ENCODE results near the gene PPIG. TPM values are rescaled to one million over a fixed set of nuclear protein-coding genes. Genes with fewer than 3 reads are reported as not detected.
"Not testable (repeated sequence)": the region's sequence is repeated elsewhere in the genome, so short reads cannot be mapped to it uniquely, and the experiment has no call there.

The PPIG gene
- total RNA-seq, 1 experiment from 2014 or later: 66.2 TPM

DNA sequence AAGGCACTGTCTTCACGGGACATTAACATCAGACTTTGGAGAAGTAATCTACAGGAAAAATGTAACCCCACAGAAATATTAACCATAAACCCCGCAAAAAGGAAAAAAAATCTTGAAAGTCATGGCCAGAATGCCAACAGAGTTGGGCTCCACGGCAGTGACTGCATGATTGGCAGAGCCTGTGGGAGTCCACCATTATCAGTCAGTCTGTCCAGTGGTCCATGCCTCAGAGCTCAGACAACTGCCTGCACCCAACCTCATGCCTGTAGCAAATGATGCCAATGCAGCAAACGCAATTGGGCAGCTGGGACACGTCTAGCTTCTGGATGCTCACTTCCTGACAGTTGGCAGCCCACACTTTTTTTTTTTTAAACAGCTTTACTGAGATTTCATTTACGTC is 5.1 kb upstream of the PPIG start:
- H3K9ac ChIP-seq (ENCODE audit: extremely low read depth, insufficient read length, low read length): no peak overlapping the region
- H3K4me1 Mint-ChIP-seq: no peaks in the 10 kb centered on the region

DNA sequence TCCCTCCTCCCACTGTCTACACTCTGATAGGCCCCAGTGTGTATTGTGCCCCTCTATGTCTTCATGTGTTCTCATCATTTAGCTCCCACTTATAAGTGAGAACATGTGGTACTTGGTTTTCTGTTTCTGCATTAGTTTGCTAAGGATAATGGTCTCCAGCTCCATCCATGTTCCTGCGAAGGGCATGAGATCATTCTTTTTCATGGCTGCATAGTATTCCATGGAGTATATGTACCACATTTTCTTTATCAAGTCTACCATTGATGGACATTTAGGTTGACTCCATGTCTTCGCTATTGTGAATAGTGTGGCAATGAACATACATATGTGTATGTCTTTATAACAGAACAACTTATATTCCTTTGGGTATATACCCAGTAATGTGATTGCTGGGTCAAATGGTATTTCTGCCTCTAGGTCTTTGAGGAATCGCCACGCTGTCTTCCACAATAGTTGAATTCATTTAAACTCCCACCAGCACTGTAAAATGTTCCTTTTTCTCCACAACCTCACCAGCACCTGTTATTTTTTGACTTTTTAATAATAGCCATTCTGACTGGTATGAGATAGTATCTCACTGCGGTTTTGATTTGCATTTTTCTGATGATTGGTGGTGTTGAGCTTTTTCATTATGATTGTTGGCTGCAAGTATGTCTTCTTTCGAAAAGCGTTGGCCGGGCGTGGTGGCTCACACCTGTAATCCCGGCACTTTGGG is 1.4 kb upstream of the PPIG start:
- H3K4me1 Mint-ChIP-seq: peaks cover 10% of the 10 kb centered on the region in 2 experiments; a peak in 3 of 4 replicates

More for the DNA sequence above, 5.1 kb upstream of the PPIG start:
- H4K5ac ChIP-seq (ENCODE audit: insufficient read length, low read depth, low read length): no peak overlapping the region
- H4K20me1 ChIP-seq (ENCODE audit: control insufficient read depth, insufficient read depth, insufficient read length): no peaks in the 10 kb centered on the region
- H3K27ac ChIP-seq (ENCODE audit: insufficient read length, low read depth, low read length): no peak overlapping the region
- no CpG with 5 or more reads among the region's 6 CpGs for WGBS (ENCODE audit: extremely low coverage, insufficient read length, low lambda C conversion rate)
- DNase-seq: no peak
- Mint-ChIP-seq H3K36me3 (ENCODE audit: insufficient read depth in 1 of 3, low read depth in 3 of 3) (peaks cover 0 to 13% (median 6%) of the 10 kb centered on the region in 3 experiments; a peak in 4 of 7 replicates), H3K27me3 (ENCODE audit: low read depth) (peaks cover 43% of the 10 kb centered on the region), H3K9me3 (peaks cover 17 to 25% of the 10 kb centered on the region in 2 experiments), H3K4me3 (no peak overlapping the region), H3K27ac (no peak overlapping the region)
- no peak overlapping the region for H2BK120ac ChIP-seq (ENCODE audit: low read depth, low read length, poor library complexity, severe bottlenecking)
- H3K9me3 ChIP-seq (ENCODE audit: control insufficient read depth, low read depth, low read length): no peaks in the 10 kb centered on the region
- no peak overlapping the region for H4K8ac ChIP-seq (replicated peaks; ENCODE audit: insufficient read length, low read depth, low read length)
- no peak overlapping the region for H3K14ac ChIP-seq (ENCODE audit: insufficient read depth, low read length)
- H3K27me3 ChIP-seq (ENCODE audit: insufficient read depth, low read length): no peaks in the 10 kb centered on the region
- H3K79me1 ChIP-seq (ENCODE audit: insufficient read depth, low read depth, low read length, poor library complexity, severe bottlenecking): no peaks in the 10 kb centered on the region
- no peak overlapping the region for H3K4ac ChIP-seq (ENCODE audit: low read depth, low read length)
- no peak overlapping the region for H2BK5ac ChIP-seq (ENCODE audit: insufficient read length, low read length)
- TF ChIP-seq, protein P1, sequence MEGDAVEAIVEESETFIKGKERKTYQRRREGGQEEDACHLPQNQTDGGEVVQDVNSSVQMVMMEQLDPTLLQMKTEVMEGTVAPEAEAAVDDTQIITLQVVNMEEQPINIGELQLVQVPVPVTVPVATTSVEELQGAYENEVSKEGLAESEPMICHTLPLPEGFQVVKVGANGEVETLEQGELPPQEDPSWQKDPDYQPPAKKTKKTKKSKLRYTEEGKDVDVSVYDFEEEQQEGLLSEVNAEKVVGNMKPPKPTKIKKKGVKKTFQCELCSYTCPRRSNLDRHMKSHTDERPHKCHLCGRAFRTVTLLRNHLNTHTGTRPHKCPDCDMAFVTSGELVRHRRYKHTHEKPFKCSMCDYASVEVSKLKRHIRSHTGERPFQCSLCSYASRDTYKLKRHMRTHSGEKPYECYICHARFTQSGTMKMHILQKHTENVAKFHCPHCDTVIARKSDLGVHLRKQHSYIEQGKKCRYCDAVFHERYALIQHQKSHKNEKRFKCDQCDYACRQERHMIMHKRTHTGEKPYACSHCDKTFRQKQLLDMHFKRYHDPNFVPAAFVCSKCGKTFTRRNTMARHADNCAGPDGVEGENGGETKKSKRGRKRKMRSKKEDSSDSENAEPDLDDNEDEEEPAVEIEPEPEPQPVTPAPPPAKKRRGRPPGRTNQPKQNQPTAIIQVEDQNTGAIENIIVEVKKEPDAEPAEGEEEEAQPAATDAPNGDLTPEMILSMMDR (conservative IDR thresholded peaks at IDR 0.05): no peak
- H3K18ac ChIP-seq (ENCODE audit: insufficient read length, low read depth, low read length): no peak overlapping the region
- no peaks in the 10 kb centered on the region for H3K23me2 ChIP-seq (ENCODE audit: insufficient read length, low read depth, low read length, poor library complexity, severe bottlenecking)
- H2BK20ac ChIP-seq (ENCODE audit: low read depth, low read length, poor library complexity, severe bottlenecking): no peak overlapping the region
- no peak overlapping the region for H2BK15ac ChIP-seq (ENCODE audit: low read depth, low read length)
- H4K91ac ChIP-seq (ENCODE audit: insufficient read length, low read depth, low read length): no peak overlapping the region
- no peaks in the 10 kb centered on the region for H3K79me2 ChIP-seq (ENCODE audit: insufficient read depth, low read length)
- no peak overlapping the region for H2BK12ac ChIP-seq (ENCODE audit: insufficient read length, low read depth, low read length)
- H3K23ac ChIP-seq (ENCODE audit: insufficient read length, low read depth, low read length): no peak overlapping the region
- H3K56ac ChIP-seq (ENCODE audit: insufficient read length, low read depth, low read length): no peak overlapping the region
- no peak overlapping the region for H2AK5ac ChIP-seq (ENCODE audit: insufficient read length, low read length)
- H3K4me2 ChIP-seq (ENCODE audit: insufficient read depth, insufficient read length, low read length): no peak overlapping the region
- no peaks in the 10 kb centered on the region for H3K4me1 ChIP-seq (ENCODE audit: insufficient read depth, low read length)
- no peak overlapping the region for H2AFZ ChIP-seq (ENCODE audit: low read length)
- no peak overlapping the region for H3T11ph ChIP-seq (ENCODE audit: low read length)

More for the DNA sequence above, 1.4 kb upstream of the PPIG start:
- not testable (repeated sequence) for H3K4me1 ChIP-seq (ENCODE audit: insufficient read depth, low read length); H2BK12ac ChIP-seq (ENCODE audit: insufficient read length, low read depth, low read length); H3T11ph ChIP-seq (ENCODE audit: low read length); H2AFZ ChIP-seq (ENCODE audit: low read length); H2BK15ac ChIP-seq (ENCODE audit: low read depth, low read length); H3K4ac ChIP-seq (ENCODE audit: low read depth, low read length); H2BK5ac ChIP-seq (ENCODE audit: insufficient read length, low read length); H3K27ac ChIP-seq (ENCODE audit: insufficient read length, low read depth, low read length); H4K8ac ChIP-seq (replicated peaks; ENCODE audit: insufficient read length, low read depth, low read length); H3K18ac ChIP-seq (ENCODE audit: insufficient read length, low read depth, low read length); H2BK20ac ChIP-seq (ENCODE audit: low read depth, low read length, poor library complexity, severe bottlenecking); H3K79me1 ChIP-seq (ENCODE audit: insufficient read depth, low read depth, low read length, poor library complexity, severe bottlenecking); H3K4me2 ChIP-seq (ENCODE audit: insufficient read depth, insufficient read length, low read length); H3K56ac ChIP-seq (ENCODE audit: insufficient read length, low read depth, low read length); H4K5ac ChIP-seq (ENCODE audit: insufficient read length, low read depth, low read length); H4K20me1 ChIP-seq (ENCODE audit: control insufficient read depth, insufficient read depth, insufficient read length); H3K9me3 ChIP-seq (ENCODE audit: control insufficient read depth, low read depth, low read length); H3K4me3 Mint-ChIP-seq; H3K27me3 ChIP-seq (ENCODE audit: insufficient read depth, low read length); H4K91ac ChIP-seq (ENCODE audit: insufficient read length, low read depth, low read length); H3K9ac ChIP-seq (ENCODE audit: extremely low read depth, insufficient read length, low read length); H2AK5ac ChIP-seq (ENCODE audit: insufficient read length, low read length); H3K23ac ChIP-seq (ENCODE audit: insufficient read length, low read depth, low read length); H3K23me2 ChIP-seq (ENCODE audit: insufficient read length, low read depth, low read length, poor library complexity, severe bottlenecking); H3K14ac ChIP-seq (ENCODE audit: insufficient read depth, low read length); H2BK120ac ChIP-seq (ENCODE audit: low read depth, low read length, poor library complexity, severe bottlenecking); DNase-seq
- Mint-ChIP-seq H3K27ac (0 out of 7 replicates have a peak overlapping the region, but pooled peaks of 1 of the 3 experiments have one; percentile 31), H3K9me3 (peaks cover 15 to 19% of the 10 kb centered on the region in 2 experiments), H3K36me3 (ENCODE audit: insufficient read depth in 1 of 3, low read depth in 3 of 3) (peaks cover 3 to 15% (median 12%) of the 10 kb centered on the region in 3 experiments), H3K27me3 (ENCODE audit: low read depth) (peaks cover 26% of the 10 kb centered on the region)
- no CpG with 5 or more reads among the region's 10 CpGs for WGBS (ENCODE audit: extremely low coverage, insufficient read length, low lambda C conversion rate)
- H3K79me2 ChIP-seq (ENCODE audit: insufficient read depth, low read length): peaks cover 22% of the 10 kb centered on the region; the same call in 1 of the 2 replicates
